ENCODE measurements around the gene STX4. TPM values are rescaled to one million over a fixed set of nuclear protein-coding genes. Genes with fewer than 3 reads are reported as not detected.

STX4 gene
- total RNA-seq, 1 donor: 24.2 TPM

GRCh38 chr16:31000671-31001382, 32.5 kb upstream of the STX4 start:
- H3K4me3 ChIP-seq (ENCODE audit: low read depth, low read length): no peak overlapping the region
- no peak for DNase-seq (ENCODE audit: low read depth)
- no peak for TF ChIP-seq CTCF (IDR thresholded peaks at IDR 0.05; ENCODE audit: insufficient read depth, low read length)

GRCh38 chr16:31001507-31002249, 31.7 kb upstream of the STX4 start:
- TF ChIP-seq CTCF (IDR thresholded peaks at IDR 0.05; ENCODE audit: insufficient read depth, low read length): no peak
- H3K4me3 ChIP-seq (ENCODE audit: low read depth, low read length): no peak overlapping the region
- DNase-seq (ENCODE audit: low read depth): no peak

GRCh38 chr16:31002250-31002700, 31.1 kb upstream of the STX4 start:
- TF ChIP-seq CTCF (IDR thresholded peaks at IDR 0.05; ENCODE audit: insufficient read depth, low read length): no peak
- DNase-seq (ENCODE audit: low read depth): no peak
- no peak overlapping the region for H3K4me3 ChIP-seq (ENCODE audit: low read depth, low read length)

GRCh38 chr16:31002862-31003341, 30.5 kb upstream of the STX4 start:
- TF ChIP-seq CTCF (IDR thresholded peaks at IDR 0.05; ENCODE audit: insufficient read depth, low read length): no peak
- H3K4me3 ChIP-seq (ENCODE audit: low read depth, low read length): no peak overlapping the region
- no peak for DNase-seq (ENCODE audit: low read depth)

GRCh38 chr16:31003744-31004143, 29.6 kb upstream of the STX4 start:
- TF ChIP-seq CTCF (IDR thresholded peaks at IDR 0.05; ENCODE audit: insufficient read depth, low read length): no peak
- H3K4me3 ChIP-seq (ENCODE audit: low read depth, low read length): no peak overlapping the region
- no peak for DNase-seq (ENCODE audit: low read depth)

GRCh38 chr16:31004658-31005057, 28.7 kb upstream of the STX4 start:
- no peak for TF ChIP-seq CTCF (IDR thresholded peaks at IDR 0.05; ENCODE audit: insufficient read depth, low read length)
- no peak for DNase-seq (ENCODE audit: low read depth)
- H3K4me3 ChIP-seq (ENCODE audit: low read depth, low read length): no peak overlapping the region
